ENCODE results near the gene FBXL17.

The FBXL17 gene

GRCh38 chr5:107868650-107869409 is 513.1 kb downstream of the FBXL17 start:
- H3K36me3 ChIP-seq (ENCODE audit: insufficient read depth, low read length): no peaks in the 10 kb centered on the region
- no peaks in the 10 kb centered on the region for H3K4me1 ChIP-seq (ENCODE audit: insufficient read depth, low read length)
- H3K27me3 ChIP-seq (ENCODE audit: control insufficient read depth in 1 of 2, insufficient read depth in 2 of 2, low read length in 2 of 2): no peaks in the 10 kb centered on the region
- no peaks in the 10 kb centered on the region for H3K9me3 ChIP-seq (ENCODE audit: low read length)
- H3K27ac ChIP-seq (ENCODE audit: low read depth, low read length): no peak overlapping the region
- no peak overlapping the region for H3K9ac ChIP-seq (ENCODE audit: low read length)
- H3K4me3 ChIP-seq (ENCODE audit: low read depth in 1 of 2, low read length in 2 of 2): no peak overlapping the region

DNA sequence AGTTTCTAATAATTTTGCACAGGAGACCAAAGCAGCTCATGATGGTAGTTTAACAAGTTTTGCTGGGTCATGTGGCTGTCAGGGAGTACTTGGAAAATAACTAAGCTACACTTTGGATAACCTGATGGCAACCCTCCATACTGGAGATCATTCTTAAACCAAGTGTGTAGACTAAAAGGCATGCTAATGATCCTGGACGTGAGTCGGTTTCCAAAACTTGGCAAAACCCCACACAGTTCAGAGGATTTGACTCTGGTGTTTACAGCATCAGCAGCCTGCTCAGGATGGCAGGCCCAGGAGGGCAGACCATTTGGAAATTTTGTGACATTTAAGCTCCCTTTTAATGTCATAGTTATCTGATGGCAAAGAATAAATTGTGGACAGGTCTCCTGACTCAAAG is 514.6 kb downstream of the FBXL17 start:
- H3K9ac ChIP-seq (ENCODE audit: low read length): no peak overlapping the region
- no peaks in the 10 kb centered on the region for H3K27me3 ChIP-seq (ENCODE audit: control insufficient read depth in 1 of 2, insufficient read depth in 2 of 2, low read length in 2 of 2)
- H3K36me3 ChIP-seq (ENCODE audit: insufficient read depth, low read length): no peaks in the 10 kb centered on the region
- no peak overlapping the region for H3K4me3 ChIP-seq (ENCODE audit: low read depth in 1 of 2, low read length in 2 of 2)
- H3K9me3 ChIP-seq (ENCODE audit: low read length): no peaks in the 10 kb centered on the region
- H3K4me1 ChIP-seq (ENCODE audit: insufficient read depth, low read length): no peaks in the 10 kb centered on the region
- H3K27ac ChIP-seq (ENCODE audit: low read depth, low read length): no peak overlapping the region

DNA sequence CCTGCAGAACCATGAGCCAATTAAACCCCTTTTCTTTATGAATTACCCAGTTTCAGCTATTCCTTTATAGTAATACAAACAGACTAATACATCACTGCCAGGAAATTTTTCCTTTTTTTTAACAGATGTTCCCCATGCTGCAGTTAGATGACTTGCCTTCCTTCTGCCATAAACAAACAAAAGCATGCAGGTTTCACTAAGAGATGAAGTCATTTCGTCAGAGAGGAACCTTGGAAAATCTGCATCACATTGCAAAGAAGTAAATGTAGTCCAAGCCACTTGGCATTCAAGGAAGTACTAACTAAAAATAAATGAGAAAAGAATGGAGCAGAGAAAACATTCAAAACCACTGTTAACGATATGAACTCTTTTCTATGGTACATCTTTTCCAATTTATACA is 517.1 kb downstream of the FBXL17 start:
- Histone ChIP-seq H3K4me3 (ENCODE audit: low read depth in 1 of 2, low read length in 2 of 2) (no peak overlapping the region), H3K27ac (ENCODE audit: low read depth, low read length) (no peak overlapping the region), H3K27me3 (ENCODE audit: control insufficient read depth in 1 of 2, insufficient read depth in 2 of 2, low read length in 2 of 2) (no peaks in the 10 kb centered on the region), H3K9ac (ENCODE audit: low read length) (no peak overlapping the region), H3K4me1 (ENCODE audit: insufficient read depth, low read length) (no peaks in the 10 kb centered on the region), H3K36me3 (ENCODE audit: insufficient read depth, low read length) (no peaks in the 10 kb centered on the region), H3K9me3 (ENCODE audit: low read length) (no peaks in the 10 kb centered on the region)

DNA sequence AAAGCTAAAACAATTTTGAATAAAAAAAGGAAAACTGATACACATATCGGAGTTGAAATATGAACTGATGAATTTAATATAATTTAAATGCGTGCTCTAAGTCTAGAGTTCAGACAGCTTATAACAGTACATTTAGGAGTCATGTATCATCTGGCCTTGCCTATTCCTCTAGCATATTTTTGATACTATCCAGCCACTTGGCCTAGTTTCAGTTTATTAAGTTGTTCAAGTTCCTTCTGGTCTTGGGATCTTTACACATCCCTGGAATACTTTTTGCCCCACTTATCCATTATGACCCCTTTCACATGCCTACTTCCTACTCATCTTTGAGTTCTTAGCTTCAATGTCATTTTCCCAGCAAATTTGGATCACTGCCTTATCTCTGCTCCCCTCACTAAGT is 518.8 kb downstream of the FBXL17 start:
- H3K4me3 ChIP-seq (ENCODE audit: low read depth in 1 of 2, low read length in 2 of 2): no peak overlapping the region
- H3K27ac ChIP-seq (ENCODE audit: low read depth, low read length): no peak overlapping the region
- no peaks in the 10 kb centered on the region for H3K36me3 ChIP-seq (ENCODE audit: insufficient read depth, low read length)
- no peaks in the 10 kb centered on the region for H3K27me3 ChIP-seq (ENCODE audit: control insufficient read depth in 1 of 2, insufficient read depth in 2 of 2, low read length in 2 of 2)
- H3K9me3 ChIP-seq (ENCODE audit: low read length): no peaks in the 10 kb centered on the region
- no peak overlapping the region for H3K9ac ChIP-seq (ENCODE audit: low read length)
- H3K4me1 ChIP-seq (ENCODE audit: insufficient read depth, low read length): no peaks in the 10 kb centered on the region

DNA sequence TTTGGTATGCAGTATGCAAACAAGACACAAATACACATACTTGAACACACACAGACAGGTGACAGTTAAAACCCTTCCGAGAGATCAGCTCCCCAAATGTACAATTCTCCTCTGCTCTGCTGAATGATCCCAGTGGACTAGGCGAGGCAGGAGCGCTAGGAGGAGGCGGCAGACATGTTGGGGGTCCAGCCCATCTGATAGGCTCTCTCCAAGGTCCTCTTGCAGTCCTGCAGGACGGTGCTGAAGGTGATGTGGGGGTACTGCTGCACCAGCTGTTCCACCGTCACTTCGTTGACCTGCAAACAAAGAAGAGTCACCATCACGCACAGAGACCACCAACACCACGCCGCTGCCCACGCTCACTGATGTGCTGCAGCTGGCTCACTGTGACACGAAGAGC is 520.3 kb downstream of the FBXL17 start:
- no peaks in the 10 kb centered on the region for H3K27me3 ChIP-seq (ENCODE audit: control insufficient read depth in 1 of 2, insufficient read depth in 2 of 2, low read length in 2 of 2)
- H3K4me1 ChIP-seq (ENCODE audit: insufficient read depth, low read length): no peaks in the 10 kb centered on the region
- H3K9me3 ChIP-seq (ENCODE audit: low read length): no peaks in the 10 kb centered on the region
- H3K27ac ChIP-seq (ENCODE audit: low read depth, low read length): no peak overlapping the region
- no peaks in the 10 kb centered on the region for H3K36me3 ChIP-seq (ENCODE audit: insufficient read depth, low read length)
- no peak overlapping the region for H3K9ac ChIP-seq (ENCODE audit: low read length)
- no peak overlapping the region for H3K4me3 ChIP-seq (ENCODE audit: low read depth in 1 of 2, low read length in 2 of 2)

GRCh38 chr5:107860044-107860443 is 521.9 kb downstream of the FBXL17 start:
- Histone ChIP-seq H3K36me3 (ENCODE audit: insufficient read depth, low read length) (no peaks in the 10 kb centered on the region), H3K9me3 (ENCODE audit: low read length) (no peaks in the 10 kb centered on the region), H3K4me1 (ENCODE audit: insufficient read depth, low read length) (no peaks in the 10 kb centered on the region), H3K4me3 (ENCODE audit: low read depth in 1 of 2, low read length in 2 of 2) (no peak overlapping the region), H3K27ac (ENCODE audit: low read depth, low read length) (no peak overlapping the region), H3K27me3 (ENCODE audit: control insufficient read depth in 1 of 2, insufficient read depth in 2 of 2, low read length in 2 of 2) (no peaks in the 10 kb centered on the region), H3K9ac (ENCODE audit: low read length) (no peak overlapping the region)

DNA sequence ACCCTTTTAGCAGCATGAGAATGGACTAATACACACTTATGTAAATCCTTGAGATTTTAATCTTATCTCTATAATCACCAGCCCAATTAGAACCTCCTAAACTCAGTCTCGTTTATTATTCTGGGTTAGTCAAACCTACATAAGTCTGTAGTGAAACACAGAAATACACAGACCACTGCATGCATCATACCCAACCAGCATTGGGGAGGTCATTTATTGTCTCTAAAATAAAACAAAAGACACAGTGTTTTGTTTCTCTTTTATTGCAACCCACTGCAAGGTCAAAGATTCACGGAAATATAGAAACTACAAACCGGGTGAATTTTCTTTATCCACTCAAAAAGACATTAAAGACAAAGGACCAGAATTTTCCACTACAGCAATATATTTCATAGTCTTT is 523.1 kb downstream of the FBXL17 start:
- H3K27me3 ChIP-seq (ENCODE audit: control insufficient read depth in 1 of 2, insufficient read depth in 2 of 2, low read length in 2 of 2): no peaks in the 10 kb centered on the region
- no peak overlapping the region for H3K4me3 ChIP-seq (ENCODE audit: low read depth in 1 of 2, low read length in 2 of 2)
- H3K4me1 ChIP-seq (ENCODE audit: insufficient read depth, low read length): no peaks in the 10 kb centered on the region
- H3K9me3 ChIP-seq (ENCODE audit: low read length): no peaks in the 10 kb centered on the region
- no peak overlapping the region for H3K27ac ChIP-seq (ENCODE audit: low read depth, low read length)
- no peaks in the 10 kb centered on the region for H3K36me3 ChIP-seq (ENCODE audit: insufficient read depth, low read length)
- no peak overlapping the region for H3K9ac ChIP-seq (ENCODE audit: low read length)

GRCh38 chr5:107858324-107858723 is 523.6 kb downstream of the FBXL17 start:
- no peak overlapping the region for H3K9ac ChIP-seq (ENCODE audit: low read length)
- no peaks in the 10 kb centered on the region for H3K27me3 ChIP-seq (ENCODE audit: control insufficient read depth in 1 of 2, insufficient read depth in 2 of 2, low read length in 2 of 2)
- no peak overlapping the region for H3K4me3 ChIP-seq (ENCODE audit: low read depth in 1 of 2, low read length in 2 of 2)
- no peak overlapping the region for H3K27ac ChIP-seq (ENCODE audit: low read depth, low read length)
- no peaks in the 10 kb centered on the region for H3K36me3 ChIP-seq (ENCODE audit: insufficient read depth, low read length)
- no peaks in the 10 kb centered on the region for H3K9me3 ChIP-seq (ENCODE audit: low read length)
- no peaks in the 10 kb centered on the region for H3K4me1 ChIP-seq (ENCODE audit: insufficient read depth, low read length)

DNA sequence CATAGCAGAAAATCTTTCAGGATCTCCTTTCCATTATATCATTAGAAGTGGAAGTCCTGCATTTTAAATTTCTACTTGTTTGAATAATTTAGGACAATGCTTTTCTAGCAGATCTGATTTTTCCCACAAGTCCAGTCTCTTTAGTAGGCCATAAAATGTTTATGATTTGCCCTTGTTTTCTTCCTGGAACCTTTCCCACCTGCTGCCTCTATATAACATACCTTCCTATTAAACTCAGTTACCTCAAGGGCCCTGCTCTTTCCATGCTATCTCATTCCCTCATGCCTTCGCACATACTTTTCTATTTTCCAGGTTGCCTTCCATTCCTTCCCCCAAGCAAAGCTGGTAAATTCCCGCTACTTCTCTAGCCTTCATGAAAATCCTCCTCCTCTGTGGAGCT is 524.1 kb downstream of the FBXL17 start:
- Histone ChIP-seq H3K4me3 (ENCODE audit: low read depth in 1 of 2, low read length in 2 of 2) (no peak overlapping the region), H3K36me3 (ENCODE audit: insufficient read depth, low read length) (no peaks in the 10 kb centered on the region), H3K27ac (ENCODE audit: low read depth, low read length) (no peak overlapping the region), H3K27me3 (ENCODE audit: control insufficient read depth in 1 of 2, insufficient read depth in 2 of 2, low read length in 2 of 2) (no peaks in the 10 kb centered on the region), H3K9me3 (ENCODE audit: low read length) (no peaks in the 10 kb centered on the region), H3K9ac (ENCODE audit: low read length) (no peak overlapping the region), H3K4me1 (ENCODE audit: insufficient read depth, low read length) (no peaks in the 10 kb centered on the region)

GRCh38 chr5:107855171-107855570 is 526.7 kb downstream of the FBXL17 start:
- Histone ChIP-seq H3K4me3 (ENCODE audit: low read depth in 1 of 2, low read length in 2 of 2) (no peak overlapping the region), H3K4me1 (ENCODE audit: insufficient read depth, low read length) (no peaks in the 10 kb centered on the region), H3K27ac (ENCODE audit: low read depth, low read length) (no peak overlapping the region), H3K9me3 (ENCODE audit: low read length) (no peaks in the 10 kb centered on the region), H3K27me3 (ENCODE audit: control insufficient read depth in 1 of 2, insufficient read depth in 2 of 2, low read length in 2 of 2) (no peaks in the 10 kb centered on the region), H3K36me3 (ENCODE audit: insufficient read depth, low read length) (no peaks in the 10 kb centered on the region), H3K9ac (ENCODE audit: low read length) (no peak overlapping the region)

GRCh38 chr5:107853696-107854095 is 528.2 kb downstream of the FBXL17 start:
- Histone ChIP-seq H3K4me1 (ENCODE audit: insufficient read depth, low read length) (no peaks in the 10 kb centered on the region), H3K4me3 (ENCODE audit: low read depth in 1 of 2, low read length in 2 of 2) (no peak overlapping the region), H3K27ac (ENCODE audit: low read depth, low read length) (no peak overlapping the region), H3K9ac (ENCODE audit: low read length) (no peak overlapping the region), H3K9me3 (ENCODE audit: low read length) (no peaks in the 10 kb centered on the region), H3K27me3 (ENCODE audit: control insufficient read depth in 1 of 2, insufficient read depth in 2 of 2, low read length in 2 of 2) (no peaks in the 10 kb centered on the region), H3K36me3 (ENCODE audit: insufficient read depth, low read length) (no peaks in the 10 kb centered on the region)

- Histone ChIP-seq H3K36me3 (ENCODE audit: insufficient read depth, low read length) (no peaks in the 10 kb centered on the region), H3K4me1 (ENCODE audit: insufficient read depth, low read length) (no peaks in the 10 kb centered on the region), H3K9ac (ENCODE audit: low read length) (no peak overlapping the region), H3K27ac (ENCODE audit: low read depth, low read length) (no peak overlapping the region), H3K27me3 (ENCODE audit: control insufficient read depth in 1 of 2, insufficient read depth in 2 of 2, low read length in 2 of 2) (no peaks in the 10 kb centered on the region), H3K9me3 (ENCODE audit: low read length) (no peaks in the 10 kb centered on the region), H3K4me3 (ENCODE audit: low read depth in 1 of 2, low read length in 2 of 2) (no peak overlapping the region)
These were observed 528.9 kb downstream of the FBXL17 start for GRCh38 chr5:107853031-107853430.

Data from muscle layer of colon (tissue), 2 donors.